Measurements from ENCODE around the gene RNASE12.
"Not testable (repeated sequence)": the region's sequence is repeated elsewhere in the genome, so short reads cannot be mapped to it uniquely, and the experiment has no call there.

Gene RNASE12

DNA sequence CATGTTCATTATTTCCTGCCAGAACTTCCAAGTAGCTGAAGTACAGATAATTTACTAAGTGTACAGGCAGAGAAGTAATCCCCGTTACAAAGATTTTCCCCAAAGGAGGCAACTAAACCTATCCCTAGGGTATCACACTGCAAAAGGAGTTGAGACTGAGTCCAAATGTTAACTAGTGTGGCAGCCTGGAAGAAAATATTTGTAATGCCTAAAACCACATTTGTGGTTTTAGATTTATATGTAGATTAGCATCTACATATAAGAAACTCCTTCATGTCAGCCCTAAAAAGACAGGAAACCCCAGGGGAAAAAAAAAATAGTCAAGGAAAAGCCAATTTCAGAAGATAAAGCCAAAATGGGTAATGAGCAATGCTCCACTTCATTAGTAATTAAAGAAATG is 1.4 kb upstream of the RNASE12 start:
- no peak overlapping the region for H3K27ac ChIP-seq
- TF ChIP-seq, protein P1, sequence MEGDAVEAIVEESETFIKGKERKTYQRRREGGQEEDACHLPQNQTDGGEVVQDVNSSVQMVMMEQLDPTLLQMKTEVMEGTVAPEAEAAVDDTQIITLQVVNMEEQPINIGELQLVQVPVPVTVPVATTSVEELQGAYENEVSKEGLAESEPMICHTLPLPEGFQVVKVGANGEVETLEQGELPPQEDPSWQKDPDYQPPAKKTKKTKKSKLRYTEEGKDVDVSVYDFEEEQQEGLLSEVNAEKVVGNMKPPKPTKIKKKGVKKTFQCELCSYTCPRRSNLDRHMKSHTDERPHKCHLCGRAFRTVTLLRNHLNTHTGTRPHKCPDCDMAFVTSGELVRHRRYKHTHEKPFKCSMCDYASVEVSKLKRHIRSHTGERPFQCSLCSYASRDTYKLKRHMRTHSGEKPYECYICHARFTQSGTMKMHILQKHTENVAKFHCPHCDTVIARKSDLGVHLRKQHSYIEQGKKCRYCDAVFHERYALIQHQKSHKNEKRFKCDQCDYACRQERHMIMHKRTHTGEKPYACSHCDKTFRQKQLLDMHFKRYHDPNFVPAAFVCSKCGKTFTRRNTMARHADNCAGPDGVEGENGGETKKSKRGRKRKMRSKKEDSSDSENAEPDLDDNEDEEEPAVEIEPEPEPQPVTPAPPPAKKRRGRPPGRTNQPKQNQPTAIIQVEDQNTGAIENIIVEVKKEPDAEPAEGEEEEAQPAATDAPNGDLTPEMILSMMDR (conservative IDR thresholded peaks at IDR 0.05): no peak
- no peak for TF ChIP-seq ZFX (IDR thresholded peaks at IDR 0.05)

DNA sequence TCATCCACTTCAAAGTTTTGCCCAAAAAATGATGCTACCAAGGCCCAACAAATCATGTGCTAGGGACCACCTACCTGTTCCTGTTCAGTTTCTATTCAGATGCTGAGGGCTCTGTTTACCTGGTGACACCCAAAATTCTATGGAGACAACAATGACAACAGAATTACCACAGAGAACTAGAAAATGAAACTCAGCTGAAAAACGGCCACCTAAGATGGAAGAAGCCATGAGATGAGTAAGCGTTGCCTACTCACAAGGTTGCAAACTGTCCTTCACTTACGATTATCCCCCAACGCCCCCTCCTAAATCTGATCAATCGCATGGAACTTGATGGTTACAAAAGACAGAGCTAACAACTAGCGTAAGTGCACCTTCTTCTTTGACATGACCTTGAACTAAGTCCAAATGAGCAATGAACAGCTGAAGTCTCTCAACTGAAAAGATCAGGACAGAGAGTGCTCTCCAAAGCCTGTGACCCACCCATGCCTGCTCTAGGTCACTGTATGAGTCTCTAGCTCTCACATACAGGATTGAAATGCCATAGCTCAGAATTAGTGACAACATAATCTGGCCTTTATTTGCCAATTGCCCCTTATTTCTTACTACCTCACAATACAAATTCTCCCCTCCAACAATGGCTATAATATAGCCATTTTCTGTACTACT is 3.6 kb downstream of the RNASE12 start, which contains the start of gene RNASE11:
Gene RNASE11, minus strand, starts transcription at position 513 of the 666 bp plus-strand sequence.
- no peak within 1 kb of the TSS for H3K27ac ChIP-seq
- TF ChIP-seq, protein P1 (conservative IDR thresholded peaks at IDR 0.05): no peak
- no peak for TF ChIP-seq ZFX (IDR thresholded peaks at IDR 0.05)

DNA sequence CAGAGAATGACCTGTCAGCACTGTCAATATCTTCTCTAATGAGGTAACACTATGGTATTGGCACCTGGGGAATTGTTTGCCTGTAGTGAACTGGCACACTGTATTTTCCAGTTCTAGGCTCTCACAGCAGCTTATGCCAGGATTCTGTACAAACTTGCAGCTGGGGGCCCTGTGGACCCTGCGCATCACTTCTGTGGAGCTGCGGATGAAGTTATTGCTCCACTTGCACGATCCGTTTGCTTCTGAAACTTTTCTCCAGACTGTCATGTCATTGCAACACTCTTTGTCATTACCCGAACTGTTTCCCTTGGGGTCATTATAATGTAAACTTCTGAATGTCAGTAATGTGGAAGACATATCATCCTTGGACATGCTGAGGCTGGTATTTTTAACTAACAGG is 7.3 kb downstream of the RNASE12 start:
- H3K27ac ChIP-seq: no peak overlapping the region
- TF ChIP-seq, protein P1 (conservative IDR thresholded peaks at IDR 0.05): no peak
- TF ChIP-seq ZFX (IDR thresholded peaks at IDR 0.05): no peak

DNA sequence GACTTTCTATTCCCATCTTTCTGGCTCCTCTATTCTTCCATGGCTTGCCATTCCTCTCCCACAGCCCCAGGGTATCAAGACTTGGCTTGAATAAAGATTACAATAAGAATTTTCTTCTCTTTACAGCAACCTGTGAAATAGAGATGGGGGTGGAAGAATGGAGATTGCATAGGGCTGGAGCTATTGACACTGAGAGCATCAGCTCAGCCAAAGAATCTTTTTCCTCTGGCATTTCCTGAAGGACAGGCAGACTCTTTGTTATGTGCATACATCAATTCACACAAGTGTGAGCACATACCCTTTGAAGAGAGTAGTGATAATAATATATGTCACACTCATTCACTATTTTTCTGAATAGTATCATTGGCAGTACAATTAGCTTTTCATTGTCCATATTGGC is 8.0 kb downstream of the RNASE12 start:
- no peak for TF ChIP-seq ZFX (IDR thresholded peaks at IDR 0.05)
- TF ChIP-seq, protein P1 (conservative IDR thresholded peaks at IDR 0.05): no peak

DNA sequence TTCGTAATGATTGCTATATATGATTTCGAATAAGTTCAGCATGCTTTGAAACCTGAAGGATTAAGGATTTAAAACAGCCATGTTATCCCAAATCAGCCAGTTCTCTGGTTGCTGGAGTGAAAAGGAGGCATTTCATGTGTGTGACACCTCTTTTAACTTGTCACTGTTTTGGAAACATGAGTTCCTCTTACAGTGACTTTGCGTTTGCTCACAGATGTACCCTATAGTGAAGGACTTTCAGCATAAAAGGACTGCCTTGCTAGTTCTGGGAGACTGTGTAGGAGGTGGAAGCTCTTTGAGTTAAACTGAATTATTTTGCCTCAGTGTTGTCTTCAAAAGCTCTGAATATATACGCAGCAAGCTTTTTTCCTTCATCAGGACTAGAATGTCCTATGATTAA is 10.9 kb downstream of the RNASE12 start:
- no peak overlapping the region for H3K27ac ChIP-seq
- TF ChIP-seq, protein P1 (conservative IDR thresholded peaks at IDR 0.05): no peak
- TF ChIP-seq ZFX (IDR thresholded peaks at IDR 0.05): no peak

More for the DNA sequence above, 8.0 kb downstream of the RNASE12 start:
- no peak overlapping the region for H3K27ac ChIP-seq

DNA sequence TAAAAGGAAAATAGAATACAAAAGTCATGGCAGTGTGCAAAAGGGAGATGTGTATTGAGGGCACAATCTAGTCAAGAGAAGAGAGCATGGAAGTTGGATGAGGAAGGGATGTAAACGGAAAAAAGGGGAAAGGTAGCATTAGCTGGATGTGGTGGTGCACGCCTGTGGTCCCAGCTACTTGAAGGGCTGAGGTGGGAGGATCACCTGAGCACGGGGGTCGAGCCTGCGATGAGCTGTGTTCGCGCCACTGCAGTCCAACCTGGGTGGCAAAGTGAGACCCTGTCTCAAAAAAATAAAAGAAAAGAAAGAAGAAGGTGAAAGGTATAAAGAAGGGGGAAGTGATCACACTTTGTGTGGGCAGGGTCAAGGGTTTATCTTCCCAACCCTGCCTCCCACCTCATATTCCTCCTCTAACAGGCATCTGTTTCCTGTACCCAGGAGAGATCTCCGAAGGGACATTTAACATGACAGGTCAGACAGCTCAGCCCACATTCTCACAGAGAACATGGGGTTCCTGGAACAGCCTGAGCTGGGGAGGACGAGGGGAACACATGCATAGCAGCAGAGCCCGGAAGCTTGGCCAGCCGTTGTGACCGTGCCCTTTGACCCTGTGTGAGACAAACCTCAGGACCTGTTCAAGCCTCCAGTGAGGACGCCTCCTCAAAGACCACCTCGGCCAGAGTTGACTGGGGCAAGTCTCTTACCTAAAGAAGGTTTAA is 12.2 kb downstream of the RNASE12 start:
- H3K27ac ChIP-seq: no peak overlapping the region
- TF ChIP-seq, protein P1 (conservative IDR thresholded peaks at IDR 0.05): no peak
- no peak for TF ChIP-seq ZFX (IDR thresholded peaks at IDR 0.05)

DNA sequence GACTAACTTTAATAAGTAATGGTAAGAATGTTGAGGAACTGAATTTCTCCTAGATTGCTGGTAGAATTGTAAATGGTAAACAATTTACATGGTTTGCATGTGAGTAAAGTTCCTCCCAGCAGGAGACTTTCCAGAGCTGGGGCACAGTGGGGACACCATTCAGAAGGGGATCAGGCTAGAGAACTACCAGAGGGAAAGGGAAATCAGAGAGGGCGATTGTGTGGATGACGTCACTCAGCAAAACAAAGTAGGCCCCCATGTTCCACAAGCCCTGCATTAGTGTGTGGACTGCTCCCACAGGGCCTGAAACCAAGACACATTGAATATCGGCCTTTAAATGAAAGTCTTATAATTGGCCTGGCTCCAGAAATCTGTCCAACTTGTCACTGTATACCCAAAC is 12.9 kb downstream of the RNASE12 start:
- no peak overlapping the region for H3K27ac ChIP-seq
- TF ChIP-seq ZFX (IDR thresholded peaks at IDR 0.05): no peak
- TF ChIP-seq, protein P1 (conservative IDR thresholded peaks at IDR 0.05): no peak

DNA sequence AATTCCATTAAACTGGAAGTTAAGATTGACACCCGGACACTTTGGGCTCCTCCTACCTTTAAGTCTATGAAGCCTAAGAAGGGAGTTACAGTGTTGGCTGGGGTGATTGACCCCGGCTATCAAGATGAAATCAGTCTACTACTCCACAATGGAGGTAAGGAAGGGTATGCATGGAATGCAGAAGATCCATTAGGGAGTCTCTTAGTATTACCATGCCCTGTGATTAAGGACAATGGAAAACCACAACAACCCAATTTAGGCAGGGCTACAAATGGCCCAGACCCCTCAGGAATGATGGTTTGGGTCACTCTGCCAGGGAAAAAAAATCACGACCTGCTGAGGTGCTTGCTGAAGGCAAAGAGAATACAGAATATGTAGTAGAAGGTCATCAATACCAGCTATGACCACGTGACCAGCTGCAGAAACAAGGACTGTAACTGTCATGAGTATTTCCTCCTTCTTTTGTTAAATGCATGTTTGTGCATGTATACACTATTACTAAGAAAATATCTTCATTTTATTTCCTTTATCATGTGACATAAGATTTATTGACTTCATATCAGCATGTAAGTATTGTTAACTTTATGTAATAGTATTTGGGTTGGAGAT is 18.7 kb downstream of the RNASE12 start:
- not testable (repeated sequence) for H3K27ac ChIP-seq

DNA sequence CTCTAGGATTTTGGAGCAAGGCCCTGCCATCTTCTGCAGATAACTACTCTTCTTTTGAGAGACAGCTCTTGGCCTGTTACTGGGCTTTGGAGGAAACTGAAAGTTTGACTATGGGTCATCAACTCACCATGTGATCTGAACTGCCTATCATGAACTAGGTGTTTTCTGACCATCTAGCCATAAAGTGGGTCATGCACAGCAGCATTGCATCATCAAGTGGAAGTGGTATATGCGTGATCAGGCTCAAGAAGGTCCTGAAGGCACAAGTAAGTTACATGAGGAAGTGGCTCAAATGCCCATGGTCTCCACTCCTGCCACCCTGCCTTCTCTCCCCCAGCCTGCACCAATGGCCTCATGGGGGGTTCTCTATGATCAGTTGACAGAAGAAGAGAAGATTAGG is 20.5 kb downstream of the RNASE12 start:
- H3K27ac ChIP-seq: not testable (repeated sequence)

DNA sequence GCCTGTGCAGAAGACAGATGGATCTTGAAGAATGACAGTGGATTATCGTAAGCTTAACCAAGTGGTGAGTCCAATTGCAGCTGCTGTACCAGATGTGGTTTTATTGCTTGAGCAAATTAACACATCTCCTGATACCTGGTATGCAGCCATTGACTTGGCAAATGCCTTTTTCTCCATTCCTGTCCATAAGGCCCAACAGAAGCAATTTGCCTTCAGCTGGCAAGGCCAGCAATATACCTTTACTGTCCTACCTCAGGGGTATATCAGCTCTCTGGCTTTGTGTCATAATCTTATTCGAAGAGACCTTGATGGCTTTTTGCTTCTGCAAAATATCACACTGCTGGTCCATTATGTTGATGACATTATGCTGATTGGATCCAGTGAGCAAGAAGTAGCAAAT is 21.3 kb downstream of the RNASE12 start:
- not testable (repeated sequence) for H3K27ac ChIP-seq
